ENCODE measurements around the gene SNTB2.
A peak's percentile ranks its signal among the peaks of the same experiment; 100 is the strongest.

SNTB2 gene

GRCh38 chr16:69169607-69170352 lies 17.2 kb upstream of the SNTB2 start:
- Mint-ChIP-seq H3K27me3 (no peaks in the 10 kb centered on the region), H3K4me3 (peak overlapping the region; percentile 15), H3K27ac (no peak overlapping the region), H3K36me3 (peaks cover 25% of the 10 kb centered on the region), H3K4me1 (peaks cover 43% of the 10 kb centered on the region), H3K9me3 (no peaks in the 10 kb centered on the region)

GRCh38 chr16:69171325-69172084 lies 15.5 kb upstream of the SNTB2 start:
- Mint-ChIP-seq H3K27me3 (no peaks in the 10 kb centered on the region), H3K4me3 (no peak overlapping the region), H3K27ac (peak overlapping the region; percentile 23), H3K9me3 (no peaks in the 10 kb centered on the region), H3K36me3 (peaks cover 21% of the 10 kb centered on the region), H3K4me1 (peaks cover 26% of the 10 kb centered on the region)

- no peak overlapping the region for H3K27ac Mint-ChIP-seq
- H3K36me3 Mint-ChIP-seq, result peaks cover 8% of the 10 kb centered on the region
- H3K9me3 Mint-ChIP-seq, result no peaks in the 10 kb centered on the region
- no peak overlapping the region for H3K4me3 Mint-ChIP-seq
- H3K4me1 Mint-ChIP-seq, result peaks cover 7% of the 10 kb centered on the region
- no peaks in the 10 kb centered on the region for H3K27me3 Mint-ChIP-seq
Observed at GRCh38 chr16:69176033-69176800, 10.7 kb upstream of the SNTB2 start.

GRCh38 chr16:69179328-69180010 lies 7.5 kb upstream of the SNTB2 start:
- peaks cover 3% of the 10 kb centered on the region for H3K36me3 Mint-ChIP-seq
- H3K27me3 Mint-ChIP-seq, result no peaks in the 10 kb centered on the region
- H3K27ac Mint-ChIP-seq, result no peak overlapping the region
- H3K4me1 Mint-ChIP-seq, result no peaks in the 10 kb centered on the region
- no peaks in the 10 kb centered on the region for H3K9me3 Mint-ChIP-seq
- no peak overlapping the region for H3K4me3 Mint-ChIP-seq

- Mint-ChIP-seq H3K4me3 (no peak overlapping the region), H3K9me3 (no peaks in the 10 kb centered on the region), H3K27ac (no peak overlapping the region), H3K27me3 (no peaks in the 10 kb centered on the region), H3K36me3 (peaks cover 3% of the 10 kb centered on the region), H3K4me1 (peaks cover 4% of the 10 kb centered on the region)
Observed at GRCh38 chr16:69180011-69180338, 7.0 kb upstream of the SNTB2 start.

- peaks cover 15% of the 10 kb centered on the region for H3K4me1 Mint-ChIP-seq
- H3K4me3 Mint-ChIP-seq, result no peak overlapping the region
- no peaks in the 10 kb centered on the region for H3K27me3 Mint-ChIP-seq
- no peak overlapping the region for H3K27ac Mint-ChIP-seq
- no peaks in the 10 kb centered on the region for H3K36me3 Mint-ChIP-seq
- no peaks in the 10 kb centered on the region for H3K9me3 Mint-ChIP-seq
Observed at GRCh38 chr16:69182730-69183416, 4.1 kb upstream of the SNTB2 start.

- no peaks in the 10 kb centered on the region for H3K27me3 Mint-ChIP-seq
- H3K4me3 Mint-ChIP-seq, result peak overlapping the region; percentile 94
- H3K27ac Mint-ChIP-seq, result peak overlapping the region; percentile 89
- peaks cover 5% of the 10 kb centered on the region for H3K36me3 Mint-ChIP-seq
- no peaks in the 10 kb centered on the region for H3K9me3 Mint-ChIP-seq
- peaks cover 39% of the 10 kb centered on the region for H3K4me1 Mint-ChIP-seq
Observed at GRCh38 chr16:69187446-69188235, 677 bp downstream of the SNTB2 start.

- Mint-ChIP-seq H3K4me1 (peaks cover 43% of the 10 kb centered on the region), H3K36me3 (peaks cover 5% of the 10 kb centered on the region), H3K27ac (peak overlapping the region; percentile 89)
Observed at GRCh38 chr16:69188236-69188549, 1.2 kb downstream of the SNTB2 start.

GRCh38 chr16:69188716-69189115 lies 1.8 kb downstream of the SNTB2 start:
- Mint-ChIP-seq H3K9me3 (no peaks in the 10 kb centered on the region), H3K27ac (no peak overlapping the region), H3K27me3 (no peaks in the 10 kb centered on the region), H3K36me3 (peaks cover 5% of the 10 kb centered on the region), H3K4me1 (peaks cover 43% of the 10 kb centered on the region), H3K4me3 (peak overlapping the region; percentile 94)

More at GRCh38 chr16:69188236-69188549, 1.2 kb downstream of the SNTB2 start:
- H3K27me3 Mint-ChIP-seq, result no peaks in the 10 kb centered on the region
- H3K4me3 Mint-ChIP-seq, result peak overlapping the region; percentile 94
- no peaks in the 10 kb centered on the region for H3K9me3 Mint-ChIP-seq

GRCh38 chr16:69190046-69190588 lies 3.2 kb downstream of the SNTB2 start:
- no peak overlapping the region for H3K4me3 Mint-ChIP-seq
- H3K27ac Mint-ChIP-seq, result peak overlapping the region; percentile 46
- peaks cover 5% of the 10 kb centered on the region for H3K36me3 Mint-ChIP-seq
- peaks cover 39% of the 10 kb centered on the region for H3K4me1 Mint-ChIP-seq
- H3K27me3 Mint-ChIP-seq, result no peaks in the 10 kb centered on the region
- no peaks in the 10 kb centered on the region for H3K9me3 Mint-ChIP-seq

GRCh38 chr16:69190598-69190997 lies 3.6 kb downstream of the SNTB2 start:
- peaks cover 39% of the 10 kb centered on the region for H3K4me1 Mint-ChIP-seq
- H3K27me3 Mint-ChIP-seq, result no peaks in the 10 kb centered on the region
- H3K9me3 Mint-ChIP-seq, result no peaks in the 10 kb centered on the region
- peaks cover 5% of the 10 kb centered on the region for H3K36me3 Mint-ChIP-seq
- H3K27ac Mint-ChIP-seq, result no peak overlapping the region
- peak overlapping the region; percentile 19 for H3K4me3 Mint-ChIP-seq

GRCh38 chr16:69191136-69191535 lies 4.2 kb downstream of the SNTB2 start:
- H3K27ac Mint-ChIP-seq, result no peak overlapping the region
- H3K9me3 Mint-ChIP-seq, result no peaks in the 10 kb centered on the region
- peaks cover 5% of the 10 kb centered on the region for H3K36me3 Mint-ChIP-seq
- peaks cover 36% of the 10 kb centered on the region for H3K4me1 Mint-ChIP-seq
- no peak overlapping the region for H3K4me3 Mint-ChIP-seq
- H3K27me3 Mint-ChIP-seq, result no peaks in the 10 kb centered on the region

- Mint-ChIP-seq H3K27ac (no peak overlapping the region), H3K4me3 (no peak overlapping the region)
Observed at GRCh38 chr16:69193855-69194254, 6.9 kb downstream of the SNTB2 start.

GRCh38 chr16:69194488-69194887 lies 7.5 kb downstream of the SNTB2 start:
- H3K4me3 Mint-ChIP-seq, result no peak overlapping the region
- H3K4me1 Mint-ChIP-seq, result peaks cover 21% of the 10 kb centered on the region
- peaks cover 2% of the 10 kb centered on the region for H3K36me3 Mint-ChIP-seq
- H3K27ac Mint-ChIP-seq, result no peak overlapping the region
- no peaks in the 10 kb centered on the region for H3K27me3 Mint-ChIP-seq
- H3K9me3 Mint-ChIP-seq, result no peaks in the 10 kb centered on the region

More at GRCh38 chr16:69193855-69194254, 6.9 kb downstream of the SNTB2 start:
- no peaks in the 10 kb centered on the region for H3K9me3 Mint-ChIP-seq
- H3K27me3 Mint-ChIP-seq, result no peaks in the 10 kb centered on the region
- H3K36me3 Mint-ChIP-seq, result peaks cover 2% of the 10 kb centered on the region
- H3K4me1 Mint-ChIP-seq, result peaks cover 22% of the 10 kb centered on the region
